ENCODE results near the gene BAZ1B.

DNA sequence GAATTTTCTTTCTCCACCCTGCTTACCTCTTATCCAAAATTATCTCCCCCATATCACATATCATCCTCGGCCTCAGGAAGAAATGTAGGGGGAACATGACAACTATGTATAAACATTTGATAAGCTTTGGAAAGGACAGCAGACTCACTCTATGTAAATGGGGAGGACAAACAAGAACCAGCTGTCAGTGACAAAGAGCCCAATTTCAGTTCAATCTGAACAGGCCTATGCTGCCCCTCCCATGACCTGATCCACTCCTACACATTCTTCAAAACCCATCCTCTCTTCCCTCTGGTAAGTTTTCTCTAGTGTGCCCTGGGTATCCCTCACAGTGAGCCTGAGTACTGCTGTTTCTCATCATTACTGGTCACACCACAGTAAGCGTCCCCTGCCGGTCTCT is 67.7 kb downstream of the BAZ1B start:
- TF ChIP-seq, protein P1, sequence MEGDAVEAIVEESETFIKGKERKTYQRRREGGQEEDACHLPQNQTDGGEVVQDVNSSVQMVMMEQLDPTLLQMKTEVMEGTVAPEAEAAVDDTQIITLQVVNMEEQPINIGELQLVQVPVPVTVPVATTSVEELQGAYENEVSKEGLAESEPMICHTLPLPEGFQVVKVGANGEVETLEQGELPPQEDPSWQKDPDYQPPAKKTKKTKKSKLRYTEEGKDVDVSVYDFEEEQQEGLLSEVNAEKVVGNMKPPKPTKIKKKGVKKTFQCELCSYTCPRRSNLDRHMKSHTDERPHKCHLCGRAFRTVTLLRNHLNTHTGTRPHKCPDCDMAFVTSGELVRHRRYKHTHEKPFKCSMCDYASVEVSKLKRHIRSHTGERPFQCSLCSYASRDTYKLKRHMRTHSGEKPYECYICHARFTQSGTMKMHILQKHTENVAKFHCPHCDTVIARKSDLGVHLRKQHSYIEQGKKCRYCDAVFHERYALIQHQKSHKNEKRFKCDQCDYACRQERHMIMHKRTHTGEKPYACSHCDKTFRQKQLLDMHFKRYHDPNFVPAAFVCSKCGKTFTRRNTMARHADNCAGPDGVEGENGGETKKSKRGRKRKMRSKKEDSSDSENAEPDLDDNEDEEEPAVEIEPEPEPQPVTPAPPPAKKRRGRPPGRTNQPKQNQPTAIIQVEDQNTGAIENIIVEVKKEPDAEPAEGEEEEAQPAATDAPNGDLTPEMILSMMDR (IDR thresholded peaks at IDR 0.05) = no peak
- TF ChIP-seq POLR2AphosphoS5 (IDR thresholded peaks at IDR 0.05) = no peak
